K562 (cell line): Measurements from ENCODE around the gene LCA5L. TPM values are rescaled to one million over a fixed set of nuclear protein-coding genes. Genes with fewer than 3 reads are reported as not detected.
A peak's percentile ranks its signal among the peaks of the same experiment; 100 is the strongest.

ENCODE experiments used
- CBX8 ChIP-seq: fragments of 200-600 bp; sonication (generic); IDR thresholded peaks from 2 replicates; pipeline ENCODE4 v1.6.1; 2012; ENCODE audit warnings: borderline replicate concordance, mixed run types, low read depth, mild to moderate bottlenecking, moderate library complexity, mixed read lengths, low read length, control low read depth, inconsistent platforms; ENCODE audit not compliant: poor library complexity, severe bottlenecking; ENCODE audit errors: extremely low read depth
- CREM ChIP-seq: IDR thresholded peaks from 2 replicates; pipeline ENCODE4 v1.6.1; 2014; ENCODE audit warnings: antibody characterized with exemption, low read depth
- IRF2 ChIP-seq: sonication (generic); formaldehyde crosslinking; IDR thresholded peaks from 2 replicates; pipeline ENCODE4 v1.8.1; 2022; ENCODE audit warnings: mild to moderate bottlenecking, missing genetic modification reagents
- MAX ChIP-seq: sonication (generic); formaldehyde crosslinking; IDR thresholded peaks from 2 replicates; pipeline ENCODE4 v1.9.0; 2022; ENCODE audit warnings: mild to moderate bottlenecking, missing genetic modification reagents
- MAZ ChIP-seq, 2 experiments: fragments of 450-650 bp in 1 of 2; sonication (generic) in 1 of 2; formaldehyde crosslinking; IDR thresholded peaks in 1 of 2; conservative IDR thresholded peaks in 1 of 2; 2 replicates each; pipeline versions ENCODE4 v1.4.0 to v1.5.0; 2020; ENCODE audit warnings: mild to moderate bottlenecking in 1 of 2, missing genetic modification reagents in 1 of 2
- NR3C1 ChIP-seq: sonication (generic); formaldehyde crosslinking; IDR thresholded peaks from 2 replicates; pipeline ENCODE4 v1.8.1; 2022; ENCODE audit warnings: missing genetic modification reagents
- POLR2G ChIP-seq: fragments of 200-400 bp; formaldehyde crosslinking; IDR thresholded peaks from 2 replicates; pipeline ENCODE4 v1.6.1; 2017; ENCODE audit warnings: low read depth, mild to moderate bottlenecking, antibody characterized with exemption, low read length, moderate library complexity
- RUNX1 ChIP-seq: sonication (generic); IDR thresholded peaks from 2 replicates; pipeline ENCODE4 v1.6.1; 2016; ENCODE audit warnings: antibody characterized with exemption, low read depth
- ZNF444 ChIP-seq: fragments of 250-450 bp; sonication (Bioruptor Pico); IDR thresholded peaks from 2 replicates; pipeline ENCODE4 v1.4.0; 2020; ENCODE audit warnings: mild to moderate bottlenecking, moderate library complexity
- polyA plus RNA-seq, 8 experiments: library from polyadenylated mRNA; depleted of rRNA in 4 of 8; stranded (reverse) in 5 of 8; unstranded in 3 of 8; fragments of >200 nt; fragmentation: Nextera tagmentation in 2 of 8; fragmentation: Illumina TruSeq in 1 of 8; extraction: Ambion mirVana in 2 of 8; extraction: Trizol in 1 of 8; gene quantifications; 2 replicates each; pipeline versions ENCODE4 v1.2.1 to v1.2.3, GENCODE V29; 2011 to 2014; ENCODE audit warnings: inconsistent platforms in 1 of 8, missing spikeins in 1 of 8
- total RNA-seq, 7 experiments: library from RNA; depleted of rRNA in 6 of 7; stranded (reverse); fragments of >200 nt in 6 of 7; fragmentation: Illumina TruSeq in 2 of 7; extraction: Trizol in 2 of 7; gene quantifications; 2 replicates each; pipeline versions ENCODE4 v1.2.1 to v1.2.3, GENCODE V29; 2011 to 2021; ENCODE audit warnings: low replicate concordance in 1 of 7

LCA5L gene
- total and polyA plus RNA-seq, 9 of the 15 experiments (the other 6 are each of a cell fraction or from before 2014, with no cell fraction given), result 1.8 to 4.9 (median 3.8) TPM

- TF ChIP-seq IRF2 (CRISPR knock-in tag) (no peak), ZNF444 (CRISPR knock-in tag) (no peak), POLR2G (peak; percentile 51; the same call in 1 of the 2 replicates), CBX8 (no peak), RUNX1 (no peak), MAX (CRISPR knock-in tag) (no peak), MAZ (CRISPR knock-in tag; conservative IDR thresholded peaks at IDR 0.05 in 1 of 2, IDR thresholded peaks at IDR 0.05 in 1 of 2) (no peak; a peak in 2 of 4 replicates), CREM (peak; percentile 76), NR3C1 (CRISPR knock-in tag) (no peak)
- TF ChIP-seq, all 486 proteins: peak for 74
These were observed 6.8 kb upstream of the LCA5L start (continued) for GRCh38 chr21:39452207-39452969.
